Neural cell (in vitro differentiated cells): ENCODE data around the gene GSK3B. TPM values are rescaled to one million over a fixed set of nuclear protein-coding genes. Genes with fewer than 3 reads are reported as not detected.

Experiments
- H2AFZ ChIP-seq: fragments of 200-600, 300-800 bp; sonication (generic), shearing (Covaris generic); 2 replicates; pipeline ENCODE4 v1.6.0; 2014; ENCODE audit warnings: low read depth, mild to moderate bottlenecking, antibody characterized with exemption, low read length, moderate library complexity
- H3F3A ChIP-seq: fragments of 200-600 bp; shearing (Covaris generic); 2 replicates; pipeline ENCODE4 v1.6.1; 2016; ENCODE audit warnings: mild to moderate bottlenecking, moderate library complexity, mixed read lengths, antibody characterized with exemption, low read length; ENCODE audit not compliant: insufficient read depth, poor library complexity, severe bottlenecking
- H3K27ac ChIP-seq: fragments of 200-600, 300-800 bp; sonication (generic), shearing (Covaris generic); 2 replicates; pipeline ENCODE4 v1.5.1; 2014; ENCODE audit warnings: mild to moderate bottlenecking, low read length, moderate library complexity
- H3K27me3 ChIP-seq: fragments of 300-800, 200-600 bp; sonication (generic), shearing (Covaris generic); 2 replicates; pipeline ENCODE4 v1.6.0; 2014; ENCODE audit warnings: mild to moderate bottlenecking, low read depth, low read length, moderate library complexity; ENCODE audit not compliant: insufficient read depth
- H3K36me3 ChIP-seq: fragments of 300-800, 200-600 bp; sonication (generic), shearing (Covaris generic); 2 replicates; pipeline ENCODE4 v1.5.1; 2014; ENCODE audit warnings: mild to moderate bottlenecking, antibody characterized with exemption, low read length, moderate library complexity; ENCODE audit not compliant: insufficient read depth
- H3K4me2 ChIP-seq: fragments of 300-800, 200-600 bp; sonication (generic), shearing (Covaris generic); 2 replicates; pipeline ENCODE4 v1.6.0; 2014; ENCODE audit warnings: mild to moderate bottlenecking, low read length
- H3K4me3 ChIP-seq: fragments of 300-800, 200-600 bp; sonication (generic), shearing (Covaris generic); 2 replicates; pipeline ENCODE4 v1.5.1; 2014; ENCODE audit warnings: mild to moderate bottlenecking, low read length, moderate library complexity
- H3K79me2 ChIP-seq: fragments of 200-600 bp; shearing (Covaris generic); replicated peaks from 2 replicates; pipeline ENCODE4 v1.6.0; 2014; ENCODE audit warnings: mild to moderate bottlenecking, low read length, moderate library complexity; ENCODE audit not compliant: insufficient read depth
- H3K9ac ChIP-seq: fragments of 300-800, 200-600 bp; sonication (generic), shearing (Covaris generic); 2 replicates; pipeline ENCODE4 v1.6.1; 2016; ENCODE audit warnings: mild to moderate bottlenecking, low read length, mixed read lengths
- H3K9me2 ChIP-seq: fragments of 200-600 bp; shearing (Covaris generic); 2 replicates; pipeline ENCODE4 v1.6.1; 2016; ENCODE audit warnings: mild to moderate bottlenecking, low read length, mixed read lengths; ENCODE audit not compliant: insufficient read depth
- H3K9me3 ChIP-seq: fragments of 200-600, 300-800 bp; sonication (generic), shearing (Covaris generic); 2 replicates; pipeline ENCODE4 v1.6.1; 2016; ENCODE audit warnings: mild to moderate bottlenecking, mixed run types, low read length, moderate library complexity, mixed read lengths
- H4K20me1 ChIP-seq: fragments of 200-600 bp; shearing (Covaris generic); 2 replicates; pipeline ENCODE4 v1.6.1; 2016; ENCODE audit warnings: mild to moderate bottlenecking, mixed run types; ENCODE audit not compliant: insufficient read depth
- CTCF ChIP-seq: fragments of 450-650 bp; IDR thresholded peaks from 2 replicates; pipeline ENCODE4 v1.5.1; 2014; ENCODE audit warnings: antibody characterized with exemption, mild to moderate bottlenecking, moderate library complexity; ENCODE audit not compliant: poor library complexity, severe bottlenecking
- EP300 ChIP-seq: fragments of 450-650 bp; conservative IDR thresholded peaks from 2 replicates; pipeline ENCODE4 v1.6.1; 2014; ENCODE audit warnings: antibody characterized with exemption, mild to moderate bottlenecking, moderate library complexity; ENCODE audit not compliant: poor library complexity, severe bottlenecking
- EZH2 ChIP-seq: fragments of 200-600, 300-800 bp; shearing (Covaris generic), sonication (generic); IDR thresholded peaks from 2 replicates; pipeline ENCODE4 v1.6.1; 2014; ENCODE audit warnings: antibody characterized with exemption, low read length, borderline replicate concordance, mild to moderate bottlenecking; ENCODE audit not compliant: insufficient read depth, poor library complexity, severe bottlenecking
- MXI1 ChIP-seq: fragments of 450-650 bp; conservative IDR thresholded peaks from 2 replicates; pipeline ENCODE4 v1.6.1; 2014; ENCODE audit warnings: antibody characterized with exemption, mild to moderate bottlenecking; ENCODE audit not compliant: poor library complexity, severe bottlenecking
- POLR2AphosphoS5 ChIP-seq: IDR thresholded peaks from 2 replicates; pipeline ENCODE4 v1.6.1; 2012
- RAD21 ChIP-seq: fragments of 450-650 bp; conservative IDR thresholded peaks from 2 replicates; pipeline ENCODE4 v1.6.1; 2014; ENCODE audit warnings: antibody characterized with exemption, mild to moderate bottlenecking, moderate library complexity
- REST ChIP-seq: IDR thresholded peaks from 2 replicates; pipeline ENCODE4 v1.6.1; 2012; ENCODE audit warnings: borderline replicate concordance
- SMC3 ChIP-seq: fragments of 450-650 bp; conservative IDR thresholded peaks from 2 replicates; pipeline ENCODE4 v1.6.1; 2014; ENCODE audit warnings: antibody characterized with exemption, mild to moderate bottlenecking, moderate library complexity; ENCODE audit not compliant: poor library complexity
- TAF1 ChIP-seq: IDR thresholded peaks from 2 replicates; pipeline ENCODE4 v1.6.1; 2012; ENCODE audit warnings: low read depth
- polyA plus RNA-seq: library from polyadenylated mRNA; depleted of rRNA; stranded (reverse); fragments of >200 nt; gene quantifications from 2 replicates; pipeline ENCODE4 v1.2.3, GENCODE V29; 2014

The GSK3B gene
- polyA plus RNA-seq, 1 donor from 2014 or later, result 48.5 TPM

GRCh38 chr3:119969759-119970158 is 124.5 kb downstream of the GSK3B start:
- no peaks in the 10 kb centered on the region for H4K20me1 ChIP-seq
- H3K79me2 ChIP-seq, result peaks cover 65% of the 10 kb centered on the region
- H2AFZ ChIP-seq, result no peak overlapping the region
- TF ChIP-seq EZH2 (no peak), CTCF (no peak), TAF1 (no peak), MXI1 (no peak)
- no peak overlapping the region for H3K27ac ChIP-seq
- H3K9ac ChIP-seq, result no peak overlapping the region
- no peaks in the 10 kb centered on the region for H3K9me2 ChIP-seq
- H3F3A ChIP-seq, result peaks cover 4% of the 10 kb centered on the region
- H3K27me3 ChIP-seq, result no peaks in the 10 kb centered on the region
- H3K36me3 ChIP-seq, result no peaks in the 10 kb centered on the region
- no peak overlapping the region for H3K4me2 ChIP-seq
- no peak overlapping the region for H3K4me3 ChIP-seq
- H3K9me3 ChIP-seq, result no peaks in the 10 kb centered on the region

- Histone ChIP-seq H4K20me1 (no peaks in the 10 kb centered on the region), H3K27ac (no peak overlapping the region), H2AFZ (no peak overlapping the region), H3K9ac (no peak overlapping the region), H3K36me3 (no peaks in the 10 kb centered on the region), H3K27me3 (no peaks in the 10 kb centered on the region), H3K4me2 (no peak overlapping the region), H3K9me3 (no peaks in the 10 kb centered on the region), H3K4me3 (no peak overlapping the region), H3K79me2 (peaks cover 66% of the 10 kb centered on the region), H3K9me2 (no peaks in the 10 kb centered on the region), H3F3A (peaks cover 4% of the 10 kb centered on the region)
- TF ChIP-seq POLR2AphosphoS5 (no peak), MXI1 (no peak)
These were observed 126.8 kb downstream of the GSK3B start for GRCh38 chr3:119967353-119968006.

- TF ChIP-seq POLR2AphosphoS5 (no peak), CTCF (no peak), SMC3 (no peak), REST (no peak), EZH2 (no peak), EP300 (no peak), RAD21 (no peak), MXI1 (no peak)
- Histone ChIP-seq H4K20me1 (no peaks in the 10 kb centered on the region), H3K4me3 (no peak overlapping the region), H3K27me3 (no peaks in the 10 kb centered on the region), H3K9me2 (no peaks in the 10 kb centered on the region), H3K27ac (no peak overlapping the region), H3K79me2 (peaks cover 75% of the 10 kb centered on the region), H3K9me3 (no peaks in the 10 kb centered on the region), H2AFZ (no peak overlapping the region), H3K9ac (no peak overlapping the region), H3K36me3 (no peaks in the 10 kb centered on the region), H3K4me2 (no peak overlapping the region), H3F3A (peaks cover 4% of the 10 kb centered on the region)
These were observed 128.6 kb downstream of the GSK3B start for GRCh38 chr3:119965692-119966091.
